Trophoblast cell (in vitro differentiated cells and primary cell): ENCODE measurements around the gene REEP6.
"Not testable (repeated sequence)": the region's sequence is repeated elsewhere in the genome, so short reads cannot be mapped to it uniquely, and the experiment has no call there.

Experiments
- DNase-seq, 2 donors: peaks; one replicate each; pipeline ENCODE4 v3.0.0-alpha.2; 2016
- H2AFZ ChIP-seq: 2 replicates; pipeline ENCODE4 v1.6.1; 2013; ENCODE audit warnings: low read length, moderate library complexity, mild to moderate bottlenecking; ENCODE audit not compliant: insufficient read depth, poor library complexity
- H2AK5ac ChIP-seq: 2 replicates; pipeline ENCODE4 v1.6.1; 2013; ENCODE audit warnings: mild to moderate bottlenecking, low read length
- H2BK120ac ChIP-seq: 2 replicates; pipeline ENCODE4 v1.6.1; 2013; ENCODE audit warnings: low read length, mild to moderate bottlenecking, moderate library complexity; ENCODE audit not compliant: insufficient read depth, poor library complexity
- H2BK12ac ChIP-seq: 2 replicates; pipeline ENCODE4 v1.6.1; 2013; ENCODE audit warnings: mild to moderate bottlenecking, low read length, moderate library complexity
- H2BK5ac ChIP-seq: 2 replicates; pipeline ENCODE4 v1.6.1; 2013; ENCODE audit warnings: low read length, low read depth, moderate library complexity, mild to moderate bottlenecking; ENCODE audit not compliant: poor library complexity
- H3K14ac ChIP-seq: 2 replicates; pipeline ENCODE4 v1.6.1; 2013; ENCODE audit warnings: mild to moderate bottlenecking, low read length
- H3K18ac ChIP-seq: 2 replicates; pipeline ENCODE4 v1.6.1; 2013; ENCODE audit warnings: mild to moderate bottlenecking, low read length
- H3K23ac ChIP-seq: 2 replicates; pipeline ENCODE4 v1.6.1; 2013; ENCODE audit warnings: low read length
- H3K27ac ChIP-seq: 2 replicates; pipeline ENCODE4 v1.5.1; 2013; ENCODE audit warnings: low read depth, mild to moderate bottlenecking, inconsistent platforms, low read length, moderate library complexity
- H3K27me3 ChIP-seq: 2 replicates; pipeline ENCODE4 v1.6.1; 2013; ENCODE audit warnings: inconsistent platforms, mild to moderate bottlenecking, low read length, moderate library complexity; ENCODE audit not compliant: insufficient read depth
- H3K36me3 ChIP-seq, 2 experiments: 1 replicate in 1 of 2; 2 replicates in 1 of 2; pipeline ENCODE4 v1.6.1; 2013; ENCODE audit warnings: low read length in 2 of 2, mild to moderate bottlenecking in 2 of 2, moderate library complexity in 1 of 2; ENCODE audit not compliant: insufficient read depth in 2 of 2, control insufficient read depth in 1 of 2
- H3K4ac ChIP-seq: 2 replicates; pipeline ENCODE4 v1.6.1; 2013; ENCODE audit warnings: low read depth, mild to moderate bottlenecking, low read length, moderate library complexity
- H3K4me1 ChIP-seq, 2 experiments: 1 replicate in 1 of 2; 2 replicates in 1 of 2; pipeline ENCODE4 v1.6.1; 2013; ENCODE audit warnings: low read length in 2 of 2, mild to moderate bottlenecking in 2 of 2, moderate library complexity in 1 of 2; ENCODE audit not compliant: insufficient read depth in 2 of 2, control insufficient read depth in 1 of 2
- H3K4me2 ChIP-seq: 2 replicates; pipeline ENCODE4 v1.6.1; 2013; ENCODE audit warnings: inconsistent platforms, mild to moderate bottlenecking, low read length, moderate library complexity
- H3K4me3 ChIP-seq: 2 replicates; pipeline ENCODE4 v1.5.1; 2013; ENCODE audit warnings: mild to moderate bottlenecking, low read depth, low read length, inconsistent platforms
- H3K79me1 ChIP-seq: one replicate; pipeline ENCODE4 v1.6.1; 2013; ENCODE audit warnings: low read length
- H3K79me2 ChIP-seq: 2 replicates; pipeline ENCODE4 v1.6.1; 2013; ENCODE audit warnings: low read length, mild to moderate bottlenecking; ENCODE audit not compliant: control insufficient read depth, insufficient read depth, poor library complexity
- H3K9ac ChIP-seq: 2 replicates; pipeline ENCODE4 v1.6.1; 2013; ENCODE audit warnings: mild to moderate bottlenecking, low read length
- H3K9me3 ChIP-seq: 2 replicates; pipeline ENCODE4 v1.6.1; 2013; ENCODE audit warnings: low read depth, mild to moderate bottlenecking, control low read depth, inconsistent platforms, low read length; ENCODE audit not compliant: insufficient read depth
- H4K12ac ChIP-seq: 2 replicates; pipeline ENCODE4 v1.6.1; 2013; ENCODE audit warnings: low read depth, mild to moderate bottlenecking, low read length, moderate library complexity
- H4K8ac ChIP-seq: 2 replicates; pipeline ENCODE4 v1.6.1; 2013; ENCODE audit warnings: low read depth, mild to moderate bottlenecking, low read length, moderate library complexity
- H4K91ac ChIP-seq: one replicate; pipeline ENCODE4 v1.6.1; 2013; ENCODE audit warnings: low read depth, mild to moderate bottlenecking, low read length, moderate library complexity
- WGBS: extraction: QIAGEN DNeasy Blood & Tissue Kit; methylation state at CpG from one replicate; pipeline ENCODE4 v1.1.7; 2013; ENCODE audit warnings: missing lambda C conversion rate; ENCODE audit not compliant: insufficient read length, insufficient coverage; ENCODE audit errors: extremely low coverage; 5-methylcytosine and 5-hydroxymethylcytosine counted together

REEP6 gene

DNA sequence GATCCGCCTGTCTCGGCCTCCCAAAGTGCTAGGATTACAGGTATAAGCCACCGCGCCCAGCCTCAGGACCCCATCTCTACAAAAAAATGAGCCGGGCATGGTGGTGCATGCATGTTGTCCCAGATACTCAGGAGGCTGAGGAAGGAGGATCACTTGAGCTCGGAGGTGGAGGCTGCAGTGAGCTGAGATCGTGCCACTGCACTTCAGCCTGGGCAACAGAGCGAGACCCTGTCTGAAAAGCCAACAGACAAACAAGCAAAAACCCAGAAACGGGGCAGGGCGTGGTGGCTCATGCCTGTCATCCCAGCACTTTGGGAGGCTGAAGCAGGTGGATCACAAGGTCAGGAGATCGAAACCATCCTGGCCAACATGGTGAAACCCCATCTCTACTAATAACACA lies 39.9 kb downstream of the REEP6 start:
- not testable (repeated sequence) for H2BK5ac ChIP-seq, H3K4ac ChIP-seq, H4K12ac ChIP-seq, H3K4me1 ChIP-seq, H4K91ac ChIP-seq, H3K36me3 ChIP-seq, H3K4me3 ChIP-seq, DNase-seq, H2AFZ ChIP-seq, H3K9ac ChIP-seq, H3K23ac ChIP-seq, H2AK5ac ChIP-seq, H3K27ac ChIP-seq, H3K27me3 ChIP-seq, H2BK12ac ChIP-seq, H2BK120ac ChIP-seq, H4K8ac ChIP-seq, H3K79me2 ChIP-seq, H3K14ac ChIP-seq, H3K18ac ChIP-seq, H3K79me1 ChIP-seq, H3K4me2 ChIP-seq
- peaks cover 10% of the 10 kb centered on the region for H3K9me3 ChIP-seq
- WGBS: no CpG with 5 or more reads among the region's 11 CpGs

DNA sequence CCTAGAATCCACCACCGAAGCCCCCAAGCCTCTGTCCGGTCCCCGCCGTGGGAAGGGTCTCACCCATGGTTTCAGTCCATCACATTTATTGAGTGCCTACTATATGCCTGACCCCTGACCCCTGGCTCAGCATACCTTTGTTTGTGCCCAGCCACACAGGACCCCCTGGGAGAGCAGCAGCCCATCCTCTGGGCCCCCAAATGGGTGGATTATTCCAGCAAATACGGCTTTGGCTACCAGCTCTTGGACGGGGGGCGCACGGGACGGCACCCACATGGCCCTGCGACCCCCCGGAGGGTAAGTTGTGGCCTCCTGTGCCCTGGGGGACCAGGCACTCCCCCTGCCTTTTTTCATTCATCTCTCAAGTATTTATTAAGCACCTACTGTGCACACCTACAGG lies 40.6 kb downstream of the REEP6 start:
- Histone ChIP-seq H3K23ac (no peak overlapping the region), H3K4ac (no peak overlapping the region), H3K18ac (no peak overlapping the region), H2BK5ac (no peak overlapping the region), H3K9me3 (peaks cover 11% of the 10 kb centered on the region), H3K36me3 (no peaks in the 10 kb centered on the region), H3K14ac (no peak overlapping the region), H3K9ac (no peak overlapping the region), H3K4me2 (no peak overlapping the region), H2AFZ (no peak overlapping the region), H3K79me2 (no peaks in the 10 kb centered on the region), H4K8ac (no peak overlapping the region), H2BK120ac (no peak overlapping the region), H3K79me1 (no peaks in the 10 kb centered on the region), H2AK5ac (no peak overlapping the region), H3K4me3 (no peak overlapping the region), H4K91ac (no peak overlapping the region), H3K27me3 (no peaks in the 10 kb centered on the region), H2BK12ac (no peak overlapping the region), H3K4me1 (no peaks in the 10 kb centered on the region), H3K27ac (no peak overlapping the region), H4K12ac (no peak overlapping the region)
- DNase-seq: no peak
- no CpG with 5 or more reads among the region's 11 CpGs for WGBS

DNA sequence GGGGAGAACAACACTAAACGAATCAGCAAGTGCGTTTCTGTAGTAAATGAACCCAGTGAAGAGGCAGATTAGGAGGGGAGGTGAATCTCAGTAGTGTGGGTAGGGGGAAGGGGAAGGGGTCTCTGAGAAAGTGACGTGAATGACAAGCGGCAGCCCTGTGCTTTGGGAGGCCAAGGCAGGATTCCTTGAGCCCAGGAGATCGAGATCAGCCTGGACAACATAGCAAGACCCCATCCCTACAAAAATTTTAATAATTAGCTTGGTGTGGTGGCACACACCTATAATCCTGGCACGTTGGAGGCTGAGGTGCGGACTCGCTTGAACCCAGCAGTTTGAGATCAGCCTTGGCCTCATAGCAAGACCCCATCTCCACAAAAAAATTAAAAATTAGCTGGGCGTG lies 41.0 kb downstream of the REEP6 start:
- H3K18ac ChIP-seq: no peak overlapping the region
- H2AFZ ChIP-seq: no peak overlapping the region
- no peak overlapping the region for H3K4me2 ChIP-seq
- no peak overlapping the region for H3K27ac ChIP-seq
- H3K27me3 ChIP-seq: no peaks in the 10 kb centered on the region
- WGBS: no CpG with 5 or more reads among the region's 9 CpGs
- no peak overlapping the region for H2BK120ac ChIP-seq
- H4K91ac ChIP-seq: no peak overlapping the region
- no peaks in the 10 kb centered on the region for H3K79me2 ChIP-seq
- H3K4me3 ChIP-seq: no peak overlapping the region
- H2BK5ac ChIP-seq: no peak overlapping the region
- no peak overlapping the region for H3K4ac ChIP-seq
- no peak overlapping the region for H3K14ac ChIP-seq
- no peak overlapping the region for H2AK5ac ChIP-seq
- no peak overlapping the region for H3K9ac ChIP-seq
- peaks cover 9% of the 10 kb centered on the region for H3K9me3 ChIP-seq
- no peaks in the 10 kb centered on the region for H3K79me1 ChIP-seq
- DNase-seq: no peak
- no peaks in the 10 kb centered on the region for H3K36me3 ChIP-seq
- H3K4me1 ChIP-seq: no peaks in the 10 kb centered on the region
- H3K23ac ChIP-seq: no peak overlapping the region
- H4K8ac ChIP-seq: no peak overlapping the region
- no peak overlapping the region for H2BK12ac ChIP-seq
- H4K12ac ChIP-seq: no peak overlapping the region

DNA sequence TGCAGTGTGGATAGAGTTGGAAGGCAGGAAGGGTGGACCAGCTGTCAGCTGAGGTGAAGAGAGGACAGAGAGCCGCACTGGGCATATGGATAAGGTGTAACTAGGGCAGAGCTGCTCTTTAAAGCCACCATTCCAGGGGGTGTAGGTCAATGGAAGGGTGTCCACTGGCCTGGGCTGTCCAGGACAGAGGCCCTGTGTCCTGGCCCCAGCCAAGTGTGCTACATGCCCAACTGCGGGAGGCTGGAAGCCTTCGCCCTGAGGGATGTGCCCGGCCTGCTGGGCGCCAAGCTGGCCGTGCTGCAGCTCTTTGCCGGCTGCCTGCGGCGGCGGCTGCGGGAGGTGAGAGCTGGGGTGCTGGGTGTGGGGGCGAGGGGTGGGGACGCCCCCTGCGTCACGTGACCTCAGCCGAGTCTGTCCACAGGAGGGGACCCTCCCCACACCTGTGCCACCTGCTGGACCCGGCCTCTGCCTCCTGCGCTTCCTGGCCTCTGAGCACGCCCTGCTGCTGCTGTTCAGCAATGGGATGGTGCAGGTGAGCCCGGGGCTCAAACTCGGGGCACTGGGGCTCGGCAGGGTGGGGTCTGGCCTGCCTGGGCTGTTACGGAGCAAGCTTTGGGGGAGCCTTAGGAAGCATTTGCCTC lies 42.6 kb downstream of the REEP6 start:
- no peak overlapping the region for H2BK12ac ChIP-seq
- H2BK5ac ChIP-seq: no peak overlapping the region
- H4K8ac ChIP-seq: no peak overlapping the region
- H2BK120ac ChIP-seq: no peak overlapping the region
- H4K12ac ChIP-seq: no peak overlapping the region
- DNase-seq: no peak
- H3K9me3 ChIP-seq: peaks cover 6% of the 10 kb centered on the region
- no peaks in the 10 kb centered on the region for H3K79me2 ChIP-seq
- no peak overlapping the region for H3K4me3 ChIP-seq
- no peaks in the 10 kb centered on the region for H3K36me3 ChIP-seq
- H3K4me1 ChIP-seq: no peaks in the 10 kb centered on the region
- no peak overlapping the region for H3K18ac ChIP-seq
- no peak overlapping the region for H3K23ac ChIP-seq
- no CpG with 5 or more reads among the region's 23 CpGs for WGBS
- H3K4me2 ChIP-seq: no peak overlapping the region
- H3K27ac ChIP-seq: no peak overlapping the region
- H3K79me1 ChIP-seq: no peaks in the 10 kb centered on the region
- no peak overlapping the region for H2AFZ ChIP-seq
- no peak overlapping the region for H3K14ac ChIP-seq
- no peak overlapping the region for H3K4ac ChIP-seq
- no peaks in the 10 kb centered on the region for H3K27me3 ChIP-seq
- H2AK5ac ChIP-seq: no peak overlapping the region
- no peak overlapping the region for H4K91ac ChIP-seq
- no peak overlapping the region for H3K9ac ChIP-seq
